ENCODE measurements around the gene INO80E.
"Not testable (repeated sequence)": the region's sequence is repeated elsewhere in the genome, so short reads cannot be mapped to it uniquely, and the experiment has no call there.

Gene INO80E

GRCh38 chr16:30011714-30012504, 15.9 kb downstream of the INO80E start:
- no peak for DNase-seq

GRCh38 chr16:30012598-30012997, 16.6 kb downstream of the INO80E start:
- DNase-seq = not testable (repeated sequence)

DNA sequence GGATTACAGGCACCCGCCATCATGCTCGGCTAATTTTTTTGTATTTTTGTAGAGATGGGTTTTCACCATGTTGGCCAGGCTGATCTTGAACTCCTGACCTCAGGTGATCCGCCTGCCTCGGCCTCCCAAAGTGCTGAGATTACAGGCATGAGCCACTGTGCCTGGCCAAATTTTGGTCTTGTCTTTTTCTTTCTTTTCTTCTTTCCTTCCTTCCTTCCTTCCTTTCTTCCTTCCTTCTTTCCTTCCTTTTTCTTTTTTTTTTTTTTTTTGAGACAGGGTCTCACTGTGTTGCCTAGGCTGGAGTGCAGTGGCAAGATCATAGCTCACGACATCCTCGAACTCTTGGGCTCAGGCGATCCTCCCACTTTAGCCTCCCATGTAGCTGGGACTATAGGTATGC, 19.4 kb downstream of the INO80E start:
- not testable (repeated sequence) for DNase-seq

DNA sequence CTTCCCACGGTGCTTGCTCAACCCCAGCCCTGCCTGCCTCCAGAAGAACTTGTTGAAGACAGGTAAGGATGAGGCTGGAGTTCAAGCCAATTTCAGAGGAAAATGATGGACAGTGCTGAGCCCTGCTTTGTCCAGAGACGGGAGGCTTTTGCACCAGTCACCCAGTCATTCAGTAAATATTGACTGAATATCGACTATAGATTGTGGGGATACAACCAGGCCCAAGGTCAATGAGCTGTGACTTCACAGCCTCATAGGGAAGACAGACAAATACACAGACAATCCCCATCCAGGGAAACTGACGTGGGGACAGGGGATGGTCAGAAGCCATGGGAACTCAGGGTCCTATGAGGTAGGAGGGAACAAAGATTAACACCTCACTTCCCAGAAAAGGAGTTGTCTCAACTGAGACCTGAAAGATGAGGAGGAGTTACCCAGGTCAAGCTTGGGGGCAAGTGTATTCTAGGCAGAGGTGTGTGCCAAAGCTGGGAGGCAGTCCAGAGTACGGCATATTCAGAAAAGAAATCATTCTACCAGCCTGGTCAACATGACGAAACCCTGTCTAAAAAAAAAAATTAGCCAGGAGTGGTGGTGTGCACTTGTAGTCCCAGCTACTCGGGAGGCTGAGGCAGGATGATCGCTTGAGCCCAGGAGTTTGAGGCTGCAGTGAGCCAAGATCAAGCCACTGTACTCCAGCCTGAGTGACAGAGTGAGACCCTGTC, 20.7 kb downstream of the INO80E start:
- DNase-seq = no peak

DNA sequence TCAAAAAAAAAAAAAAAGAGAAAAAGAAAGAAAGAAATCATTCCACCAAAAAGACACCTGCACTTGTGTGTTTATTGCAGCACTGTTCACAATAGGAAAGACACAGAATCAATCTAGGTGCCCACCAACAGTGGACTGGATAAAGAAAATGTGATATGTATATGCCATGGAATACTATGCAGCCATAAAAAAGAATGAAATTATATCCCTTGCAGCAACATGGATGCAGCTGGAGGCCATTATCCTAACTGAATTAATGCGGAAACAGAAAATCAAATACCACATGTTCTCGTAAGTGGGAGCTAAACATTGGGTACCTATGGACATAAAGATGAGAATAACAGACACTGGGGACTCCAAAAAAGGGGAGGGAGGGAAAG, 21.2 kb downstream of the INO80E start:
- no peak for DNase-seq

GRCh38 chr16:30017937-30018336, 21.9 kb downstream of the INO80E start:
- not testable (repeated sequence) for DNase-seq

- DNase-seq = no peak
Measured at GRCh38 chr16:30018731-30019158, 22.7 kb downstream of the INO80E start.

DNA sequence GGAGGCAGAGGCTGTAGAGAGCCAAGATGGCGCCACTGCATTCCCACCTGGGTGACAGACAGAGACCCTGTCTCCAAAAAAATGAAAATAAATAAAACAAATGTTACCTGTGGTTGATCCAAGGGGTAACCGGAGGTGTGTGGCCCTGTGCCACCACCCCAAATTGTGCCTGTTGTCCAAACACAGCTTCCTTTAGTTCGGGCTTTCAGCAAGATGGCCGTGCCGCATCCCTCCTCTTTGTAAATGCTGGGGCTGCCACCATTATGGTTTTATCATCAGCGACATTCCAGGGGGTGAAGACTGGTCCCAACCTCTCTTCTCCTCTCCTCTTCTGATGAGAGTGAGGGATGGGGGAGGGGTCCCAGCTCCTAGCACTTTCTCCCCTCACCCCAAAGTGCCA, 26.8 kb downstream of the INO80E start, which contains the start of gene C16orf92:
C16orf92 (plus strand) TSS at position 312 of the 400 bp plus-strand sequence. CDS start 143 bp downstream, outside the sequence.
- DNase-seq = no peak

DNA sequence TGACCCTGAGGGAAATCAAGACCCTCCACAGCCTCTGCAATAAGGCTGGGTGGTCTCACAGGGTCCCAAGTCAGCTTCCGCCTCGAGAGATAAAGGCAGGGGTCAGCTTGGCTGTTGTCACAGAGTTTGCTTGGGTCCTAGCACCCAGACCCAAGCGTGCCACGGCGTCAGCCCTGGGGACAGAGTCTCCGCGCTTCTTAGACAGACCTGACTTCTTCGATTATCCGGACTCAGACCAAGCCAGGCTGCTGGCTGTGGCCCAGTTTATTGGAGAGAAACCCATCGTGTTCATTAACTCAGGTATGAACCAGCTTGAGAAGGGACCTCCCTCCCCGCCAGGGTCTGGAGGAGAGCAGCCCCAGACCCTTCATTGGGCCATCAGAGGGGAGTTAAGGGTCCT, 27.5 kb downstream of the INO80E start:
- DNase-seq = no peak

GRCh38 chr16:30024451-30024850, 28.4 kb downstream of the INO80E start:
- DNase-seq = no peak

DNA sequence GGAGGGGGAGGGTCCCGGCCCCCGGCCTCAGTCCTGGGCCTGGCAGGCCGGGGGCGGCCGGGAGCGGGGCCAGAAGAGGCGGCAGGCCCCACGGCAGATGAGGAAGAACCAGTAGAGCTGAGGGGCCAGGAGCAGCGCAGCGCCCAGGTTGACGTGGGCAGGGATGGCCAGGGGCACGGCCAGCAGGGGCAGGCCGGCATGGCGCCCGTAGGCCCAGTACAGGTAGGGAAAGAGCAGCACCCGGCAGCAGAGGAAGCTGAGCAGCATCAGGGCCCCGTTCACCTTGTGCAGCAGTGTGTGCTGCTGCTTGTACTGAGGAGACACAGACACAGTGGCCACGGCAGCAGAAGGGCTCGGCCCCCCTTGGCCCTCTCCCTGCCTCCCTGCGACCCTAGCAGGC, 29.1 kb downstream of the INO80E start:
- no peak for DNase-seq

DNA sequence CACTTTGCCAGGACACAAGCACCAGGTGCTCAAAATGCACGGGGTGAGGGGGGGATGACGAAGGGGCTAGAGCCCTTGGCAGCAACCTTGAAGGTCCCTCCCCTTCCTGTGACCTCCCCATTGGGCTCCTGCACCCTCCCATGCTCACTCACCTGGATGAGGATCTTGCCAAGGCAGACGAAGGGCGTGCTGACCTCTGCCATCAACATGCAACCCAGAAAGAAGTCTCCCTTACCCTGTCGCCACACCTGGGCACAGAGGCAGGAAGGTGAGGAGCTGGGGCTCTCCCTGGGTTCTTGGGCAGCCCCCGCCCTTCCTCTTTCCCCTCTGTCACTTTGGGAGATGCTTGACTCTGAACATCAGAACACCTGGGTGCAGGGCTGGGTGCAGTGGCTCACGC, 29.5 kb downstream of the INO80E start:
- DNase-seq = no peak

GRCh38 chr16:30026449-30026848, 30.4 kb downstream of the INO80E start:
- DNase-seq = no peak

- no peak for DNase-seq
Measured at GRCh38 chr16:30027588-30028437, 31.8 kb downstream of the INO80E start.

DNA sequence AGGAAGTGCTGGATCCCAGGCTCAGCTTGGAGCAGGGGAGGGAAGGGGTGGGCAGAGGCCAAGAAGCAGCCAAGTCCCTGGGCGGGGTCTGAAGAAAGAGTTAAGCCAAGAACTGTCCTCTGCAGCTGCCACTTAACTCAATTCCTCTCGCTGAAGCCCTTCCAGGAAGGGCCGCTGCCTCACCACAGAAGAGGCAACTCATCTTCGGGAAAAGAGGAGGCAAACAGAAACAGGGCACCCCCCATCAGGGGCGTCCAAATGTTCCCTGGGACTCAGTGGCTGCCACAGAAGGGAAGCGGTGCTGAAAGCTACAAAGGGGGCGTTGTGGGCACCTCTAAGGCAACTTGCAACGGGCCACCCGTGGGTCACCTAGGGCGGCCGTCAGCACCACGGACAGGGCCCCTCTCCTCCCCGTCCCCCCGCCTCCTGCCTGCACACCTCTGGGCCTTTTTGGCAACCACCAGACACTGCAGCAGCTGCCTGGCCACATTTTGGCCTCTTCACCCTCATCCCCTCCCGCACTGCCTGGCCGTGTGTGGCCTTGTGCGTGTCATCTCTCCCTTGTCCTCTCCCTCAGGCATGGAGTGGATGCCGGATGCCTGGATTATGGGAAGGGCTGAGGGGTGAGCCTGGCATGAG, 32.5 kb downstream of the INO80E start:
- no peak for DNase-seq

- no peak for DNase-seq
Measured at GRCh38 chr16:30030011-30030685, 34.1 kb downstream of the INO80E start.

- no peak for DNase-seq
Measured at GRCh38 chr16:30030841-30031413, 34.9 kb downstream of the INO80E start, which contains the start of gene TLCD3B. Gene TLCD3B, minus strand, starts transcription at chr16:30031271. Its CDS starts 744 bp downstream, at chr16:30030527.

DNA sequence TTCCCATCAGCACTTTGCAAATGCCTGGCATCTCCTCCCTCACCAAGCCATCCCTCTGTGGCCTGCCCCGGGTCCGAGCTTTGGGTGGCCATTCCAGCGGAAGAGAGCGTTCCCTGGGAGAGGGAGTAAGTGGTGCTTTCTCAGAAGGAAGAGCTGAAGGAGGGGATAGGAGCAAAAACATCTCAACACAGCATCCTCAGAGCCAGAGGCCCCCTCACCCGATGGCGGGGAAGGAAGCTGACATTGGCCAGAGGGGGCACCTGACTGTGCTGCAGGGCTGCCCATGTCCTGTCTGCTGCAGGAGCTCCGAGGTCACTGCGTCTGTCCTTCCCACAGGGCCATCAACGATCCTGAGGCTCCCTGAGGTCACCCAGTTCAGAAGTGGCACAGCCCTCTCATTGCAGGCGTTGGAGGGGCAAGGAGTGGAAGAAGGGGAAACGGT, 35.5 kb downstream of the INO80E start:
- no peak for DNase-seq

- peak; percentile 21 for DNase-seq
Measured at GRCh38 chr16:30032083-30032819, 36.2 kb downstream of the INO80E start.

DNA sequence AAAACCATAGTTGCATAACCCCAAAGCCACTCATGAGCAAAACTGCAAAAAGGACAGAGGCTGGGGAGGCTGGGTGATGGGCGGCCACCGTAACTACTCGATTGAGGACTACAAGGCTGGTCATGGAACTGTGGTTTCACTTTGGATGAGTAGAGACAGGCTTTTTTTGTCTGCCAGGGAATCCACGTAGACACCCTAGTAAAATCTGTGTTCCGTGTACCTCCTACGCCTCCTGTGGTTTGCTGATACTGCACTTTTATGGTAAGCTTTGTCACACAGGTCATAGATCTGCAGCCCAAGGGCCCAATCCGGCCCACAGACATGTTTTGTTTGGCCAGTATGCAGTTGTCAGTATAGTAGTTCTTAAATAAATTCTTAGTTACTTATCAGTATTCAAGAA, 37.2 kb downstream of the INO80E start:
- DNase-seq = no peak

GRCh38 chr16:30040221-30040620, 44.2 kb downstream of the INO80E start:
- no peak for DNase-seq

Data from GOT3 (cell line).